Thymus (tissue), 11 donors: ENCODE data around the gene CKS1B. TPM values are rescaled to one million over a fixed set of nuclear protein-coding genes. Genes with fewer than 3 reads are reported as not detected.
"Not testable (repeated sequence)": the region's sequence is repeated elsewhere in the genome, so short reads cannot be mapped to it uniquely, and the experiment has no call there.

Source experiments
- DNase-seq, 9 donors: peaks; one replicate each; pipeline ENCODE4 v3.0.0-alpha.2; 2013; ENCODE audit warnings: low spot score in 9 of 9, low read depth in 6 of 9, missing footprints in 1 of 9
- H3K27ac ChIP-seq, 2 donors: one replicate each; pipeline ENCODE4 v1.5.1; 2013; ENCODE audit warnings: control low read depth in 1 of 2, low read depth in 1 of 2, low read length in 1 of 2, mild to moderate bottlenecking in 1 of 2, moderate library complexity in 1 of 2
- H3K27me3 ChIP-seq, 2 donors: one replicate each; pipeline ENCODE4 v1.5.1; 2013; ENCODE audit warnings: low read length in 1 of 2; ENCODE audit not compliant: control insufficient read depth in 2 of 2, insufficient read depth in 1 of 2
- H3K36me3 ChIP-seq, 2 donors: one replicate each; pipeline ENCODE4 v1.5.1; 2013; ENCODE audit warnings: low read length in 1 of 2, mild to moderate bottlenecking in 1 of 2, moderate library complexity in 1 of 2; ENCODE audit not compliant: control insufficient read depth in 2 of 2, insufficient read depth in 2 of 2
- H3K4me1 ChIP-seq, 2 donors: one replicate each; pipeline ENCODE4 v1.5.1; 2013; ENCODE audit warnings: low read length in 2 of 2; ENCODE audit not compliant: control insufficient read depth in 2 of 2, insufficient read depth in 2 of 2
- H3K4me3 ChIP-seq, 2 donors: one replicate each; pipeline ENCODE4 v1.5.1; 2013; ENCODE audit warnings: low read length in 2 of 2, control low read depth in 1 of 2, mild to moderate bottlenecking in 1 of 2
- H3K9me3 ChIP-seq, 2 donors: one replicate each; pipeline ENCODE4 v1.5.1; 2013; ENCODE audit warnings: low read length in 1 of 2, mild to moderate bottlenecking in 1 of 2; ENCODE audit not compliant: control insufficient read depth in 2 of 2, insufficient read depth in 1 of 2
- WGBS: extraction: QIAGEN DNeasy Blood & Tissue Kit; methylation state at CpG from one replicate; pipeline ENCODE4 v1.1.7; 2013; 5-methylcytosine and 5-hydroxymethylcytosine counted together
- polyA plus RNA-seq: library from polyadenylated mRNA; stranded (reverse); fragments of 200-250 nt; gene quantifications from one replicate; pipeline ENCODE4 v1.2.3, GENCODE V29; 2013
- total RNA-seq: library from RNA; stranded (reverse); fragments of 120-200 nt; gene quantifications from one replicate; pipeline ENCODE4 v1.2.4, GENCODE V29; 2013
- donor health status: healthy.

Gene CKS1B
- total and polyA plus RNA-seq, 2 donors = 32.8 to 113 TPM

GRCh38 chr1:154973344-154974101 is 958 bp upstream of the CKS1B start:
- Histone ChIP-seq H3K9me3 (peaks cover 0 to 3% of the 10 kb centered on the region in 2 donors), H3K36me3 (peaks cover 13% of the 10 kb centered on the region in 2 donors), H3K27me3 (no peaks in the 10 kb centered on the region), H3K4me3 (peak overlapping the region; percentile 72 to 80), H3K4me1 (peaks cover 18 to 46% of the 10 kb centered on the region in 2 donors), H3K27ac (peak overlapping the region; percentile 93 to 97)
- 10% methylated on average over 37 of the region's 37 CpGs for WGBS
- DNase-seq = peak in 8 of 9 donors; percentile 60 to 89 (median 74)

GRCh38 chr1:154974808-154975408 is 427 bp downstream of the CKS1B start:
- H3K9me3 ChIP-seq = peaks cover 0 to 3% of the 10 kb centered on the region in 2 donors
- peak overlapping the region; percentile 91 to 93 for H3K27ac ChIP-seq
- DNase-seq = peak; percentile 93 to 98 (median 97)
- H3K27me3 ChIP-seq = no peaks in the 10 kb centered on the region
- H3K4me3 ChIP-seq = peak overlapping the region; percentile 72 to 80
- peaks cover 4 to 22% of the 10 kb centered on the region in 2 donors for H3K36me3 ChIP-seq
- under 1% methylated on average over 30 of the region's 30 CpGs for WGBS
- H3K4me1 ChIP-seq = peaks cover 18 to 46% of the 10 kb centered on the region in 2 donors

GRCh38 chr1:154975409-154976059 is 1.1 kb downstream of the CKS1B start:
- H3K4me1 ChIP-seq = peaks cover 18 to 41% of the 10 kb centered on the region in 2 donors
- H3K9me3 ChIP-seq = peaks cover 0 to 3% of the 10 kb centered on the region in 2 donors
- peak overlapping the region; percentile 91 to 93 for H3K27ac ChIP-seq
- under 1% methylated on average over 24 of the region's 24 CpGs for WGBS
- H3K4me3 ChIP-seq = peak overlapping the region; percentile 72 to 80
- peak in 2 of 9 donors; percentile 37 to 62 for DNase-seq
- no peaks in the 10 kb centered on the region for H3K27me3 ChIP-seq
- peaks cover 3 to 24% of the 10 kb centered on the region in 2 donors for H3K36me3 ChIP-seq

- H3K27ac ChIP-seq, H3K27me3 ChIP-seq, H3K9me3 ChIP-seq, H3K4me3 ChIP-seq, DNase-seq: not testable (repeated sequence)
- 81% methylated on average over 3 of the region's 3 CpGs for WGBS
- peaks cover 17 to 27% of the 10 kb centered on the region in 2 donors for H3K4me1 ChIP-seq
- H3K36me3 ChIP-seq = peaks cover 3 to 30% of the 10 kb centered on the region in 2 donors
Observed at GRCh38 chr1:154977762-154978161, 3.3 kb downstream of the CKS1B start.

- Histone ChIP-seq H3K27me3 (no peaks in the 10 kb centered on the region), H3K4me1 (peaks cover 17 to 25% of the 10 kb centered on the region in 2 donors), H3K4me3 (no peak overlapping the region), H3K36me3 (peaks cover 3 to 30% of the 10 kb centered on the region in 2 donors), H3K9me3 (peaks cover 0 to 3% of the 10 kb centered on the region in 2 donors), H3K27ac (no peak overlapping the region)
- no peak for DNase-seq
- whole genome bisulfite sequencing = over 99% methylated on average over 3 of the region's 3 CpGs
Observed at GRCh38 chr1:154978360-154978759, 3.9 kb downstream of the CKS1B start.

- H3K27ac ChIP-seq = no peak overlapping the region
- DNase-seq = no peak
- no peaks in the 10 kb centered on the region for H3K27me3 ChIP-seq
- H3K4me3 ChIP-seq = peak overlapping the region; percentile 65 to 84
- H3K9me3 ChIP-seq = no peaks in the 10 kb centered on the region
- 81% methylated on average over 6 of the region's 6 CpGs for WGBS
- peaks cover 16 to 22% of the 10 kb centered on the region in 2 donors for H3K4me1 ChIP-seq
- peaks cover 3 to 34% of the 10 kb centered on the region in 2 donors for H3K36me3 ChIP-seq
Observed at GRCh38 chr1:154982341-154982740, 7.9 kb downstream of the CKS1B start.

- H3K9me3 ChIP-seq = no peaks in the 10 kb centered on the region
- H3K27me3 ChIP-seq = no peaks in the 10 kb centered on the region
- H3K36me3 ChIP-seq = peaks cover 8 to 34% of the 10 kb centered on the region in 2 donors
- WGBS = under 1% methylated on average over 26 of the region's 26 CpGs
- peak within 1 kb of the TSS; percentile 38 to 69 for H3K27ac ChIP-seq
- peak; percentile 95 to 100 (median 98) for DNase-seq
- H3K4me3 ChIP-seq = peak within 1 kb of the TSS; percentile 65 to 84
- peaks cover 16 to 22% of the 10 kb centered on the region in 2 donors for H3K4me1 ChIP-seq
Observed at GRCh38 chr1:154982897-154983648, 8.6 kb downstream of the CKS1B start, which contains the start of gene FLAD1. Gene FLAD1, plus strand, starts transcription at chr1:154983344. Its CDS starts 351 bp downstream, at chr1:154983695.

GRCh38 chr1:154983776-154984466 is 9.4 kb downstream of the CKS1B start:
- H3K36me3 ChIP-seq = peaks cover 13 to 37% of the 10 kb centered on the region in 2 donors
- H3K9me3 ChIP-seq = no peaks in the 10 kb centered on the region
- WGBS = 31% methylated on average over 17 of the region's 17 CpGs
- no peaks in the 10 kb centered on the region for H3K27me3 ChIP-seq
- peak overlapping the region; percentile 65 to 84 for H3K4me3 ChIP-seq
- H3K27ac ChIP-seq = peak overlapping the region in 1 of 2 donors; percentile 15
- peaks cover 16 to 22% of the 10 kb centered on the region in 2 donors for H3K4me1 ChIP-seq
- DNase-seq = no peak
